Placental pericyte (primary cell): ENCODE results near the gene KRI1. TPM values are rescaled to one million over a fixed set of nuclear protein-coding genes. Genes with fewer than 3 reads are reported as not detected.

ENCODE experiments used
- small RNA-seq: library from RNA; depleted of rRNA; stranded (forward); fragments of <200 nt; gene quantifications from one replicate; pipeline ENCODE3, GENCODE V24; 2012; ENCODE audit warnings: low replicate concordance
- total RNA-seq: library from RNA; depleted of rRNA; stranded (reverse); fragments of >200 nt; gene quantifications from 2 replicates; pipeline ENCODE4 v1.2.3, GENCODE V29; 2012

Gene KRI1
- 6.8 and 10.3 TPM in 2 replicates for total RNA-seq

GRCh38 chr19:10565567-10566407 lies at the start of gene KRI1:
Gene KRI1 (minus strand): TSS chr19:10566010. CDS start chr19:10565999, 11 bp downstream.

DNA sequence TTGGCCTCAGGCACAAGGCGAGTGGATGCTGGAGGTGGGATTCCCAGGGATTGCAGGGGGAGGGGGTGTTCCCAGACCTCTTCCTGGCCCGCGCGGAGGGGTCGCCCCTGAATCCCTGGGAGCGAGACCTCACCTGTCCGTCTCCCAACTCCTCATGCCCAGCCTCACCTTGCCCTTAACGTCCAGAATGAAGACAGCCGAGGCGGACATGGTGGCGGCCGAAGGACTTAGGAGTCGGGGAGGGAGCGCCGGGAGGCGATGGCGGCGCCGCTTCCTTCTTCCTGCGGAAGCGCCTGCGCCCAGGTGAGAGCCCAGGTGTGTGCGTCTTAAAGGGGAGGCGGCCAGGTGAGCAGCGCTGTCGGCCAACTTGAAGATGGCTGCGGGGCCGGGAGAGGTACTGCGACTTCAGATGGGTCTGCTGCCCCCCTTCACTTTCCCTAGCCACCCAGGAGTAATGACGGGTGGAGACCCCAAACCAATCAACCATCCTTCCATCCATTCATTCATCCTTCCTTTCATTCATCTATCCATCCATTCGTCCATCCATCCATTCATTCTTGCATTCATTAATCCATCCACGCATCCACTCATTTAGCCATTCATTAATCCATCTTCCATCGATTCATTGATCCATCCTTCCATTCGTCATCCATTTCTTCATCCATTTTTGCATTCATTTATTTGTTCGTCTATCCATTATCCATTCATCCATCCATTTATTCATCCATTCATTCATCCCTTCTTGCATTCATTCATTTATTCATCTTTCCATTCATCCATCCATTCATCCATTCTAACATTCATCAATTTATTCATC lies 21.4 kb upstream of the KRI1 start, which contains the start of gene AP1M2:
Gene AP1M2, minus strand, starts transcription at position 291 of the 817 bp plus-strand sequence. Its CDS starts 81 bp downstream, at position 210.

DNA sequence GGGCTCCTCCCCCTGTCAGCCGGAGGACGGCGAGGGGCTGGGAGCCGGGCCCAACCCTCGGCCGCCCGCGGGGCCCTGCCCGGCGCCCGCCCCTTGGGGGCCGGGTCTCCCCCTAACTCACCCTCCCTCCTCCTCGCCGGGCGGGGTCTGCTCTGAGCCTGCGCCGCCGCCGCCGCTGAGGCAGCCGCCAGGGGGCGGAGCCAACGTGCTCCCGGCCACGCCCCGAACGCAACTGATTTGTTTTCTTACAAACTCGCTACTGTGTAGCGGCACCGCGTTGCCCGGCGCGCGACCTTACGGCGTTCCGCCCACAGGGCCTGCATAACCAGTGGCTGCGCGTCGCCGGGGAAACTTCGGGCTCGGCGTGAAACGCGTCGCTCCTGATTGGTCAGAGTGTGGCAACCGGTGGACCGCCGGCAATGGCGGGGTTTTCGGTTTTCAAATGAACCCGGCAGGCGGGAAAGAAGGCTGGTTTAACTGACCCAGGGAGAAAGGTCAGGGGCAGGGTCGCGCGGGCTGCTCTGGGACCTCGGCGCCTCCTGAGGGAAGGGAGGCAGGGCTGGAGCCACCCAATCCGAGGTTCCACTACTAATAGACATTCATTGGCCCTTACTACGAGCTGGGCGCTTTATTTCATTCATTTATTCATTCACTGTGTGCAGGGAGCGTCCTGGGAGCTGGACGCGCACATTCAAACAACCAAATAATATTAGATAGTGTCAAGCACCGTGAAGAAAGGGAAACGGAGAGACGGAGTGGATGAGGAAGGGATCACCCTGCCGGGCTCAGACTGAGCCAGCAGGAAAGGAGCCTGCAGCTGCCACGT lies 3.2 kb upstream of the KRI1 start, which contains the start of gene CDKN2D:
Gene CDKN2D, minus strand, starts transcription at position 154 of the 826 bp plus-strand sequence. CDS start 326 bp downstream, outside the sequence.

DNA sequence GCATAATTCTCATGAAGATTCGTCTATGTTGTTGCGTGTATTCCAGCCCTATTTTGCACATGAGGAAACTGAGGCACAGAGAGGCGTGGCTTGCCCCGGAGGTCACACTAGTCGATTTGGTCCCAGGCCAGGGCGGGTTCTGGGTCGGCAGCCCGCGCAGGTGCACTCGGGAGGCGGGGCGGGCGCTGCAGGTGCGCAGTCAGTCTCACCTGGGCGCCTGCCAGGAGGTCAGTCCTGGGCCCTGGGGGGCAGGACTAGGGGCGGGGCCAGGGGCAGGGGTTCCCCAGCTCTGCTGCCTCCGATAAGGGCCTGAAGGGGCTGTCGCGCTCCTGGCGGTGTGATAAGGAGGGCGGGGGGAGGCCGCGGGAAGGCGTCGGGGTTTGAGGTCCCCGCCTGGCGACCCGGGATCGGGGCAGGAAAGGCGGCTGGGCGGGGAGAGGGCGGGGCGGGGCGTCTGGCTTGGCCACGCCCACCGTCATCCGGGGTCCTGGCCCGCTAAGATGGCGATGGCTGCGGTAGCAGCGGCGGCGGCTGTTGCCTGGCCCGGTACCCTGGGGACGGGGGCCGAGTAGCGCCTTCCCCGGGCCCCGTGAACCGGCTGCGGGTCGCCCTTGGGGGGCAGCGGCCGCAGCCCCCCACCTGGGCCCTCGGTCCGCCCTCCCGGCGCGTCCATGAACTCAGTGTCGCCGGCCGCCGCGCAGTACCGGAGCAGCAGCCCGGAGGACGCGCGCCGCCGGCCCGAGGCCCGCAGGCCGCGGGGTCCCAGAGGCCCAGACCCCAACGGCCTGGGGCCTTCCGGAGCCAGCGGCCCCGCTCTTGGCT lies 22.2 kb downstream of the KRI1 start, which contains the start of gene ATG4D:
Gene ATG4D, plus strand, starts transcription at position 485 of the 822 bp plus-strand sequence. Its CDS starts 187 bp downstream, at position 672.

DNA sequence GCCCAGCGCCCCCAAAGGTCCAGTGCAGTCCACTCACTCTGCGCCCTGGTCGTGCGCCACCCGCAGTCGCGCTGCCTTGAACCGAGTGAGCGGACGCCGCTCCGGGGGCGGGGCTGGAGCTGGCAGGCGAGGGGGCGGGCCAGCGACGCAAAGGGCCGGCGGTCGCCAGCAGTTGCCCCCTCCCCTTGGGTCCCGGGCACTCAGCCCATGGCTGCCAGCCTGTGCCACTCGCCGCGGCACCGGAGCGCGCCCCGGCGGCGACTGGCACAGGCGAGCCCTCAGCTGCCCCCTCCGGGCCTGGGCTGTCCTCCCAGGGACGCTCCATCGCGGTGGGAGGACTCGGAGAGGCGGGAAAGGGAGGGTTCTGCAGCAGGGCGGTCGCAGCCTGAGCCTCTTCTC lies 48.5 kb downstream of the KRI1 start, which contains the start of gene S1PR5:
Gene S1PR5, minus strand, starts transcription at position 87 of the 399 bp plus-strand sequence. CDS start 2,436 bp downstream, outside the sequence.

Small RNA genes within 50 kb of the gene (small RNA-seq; reads per million reads assigned to genes)
- gene MIR1238 (not detected), gene RNU7-140P (not detected)

Other genes starting within 250 kb of the KRI1 start
- gene FDX2, start 250.0 kb downstream of the KRI1 start, total RNA-seq = 19.5 and 36.1 TPM in 2 replicates
- gene RAVER1, start 232.5 kb downstream of the KRI1 start, total RNA-seq = 11.2 and 25.3 TPM in 2 replicates
- gene ICAM3, start 226.4 kb downstream of the KRI1 start, total RNA-seq = 2.8 and 11.3 TPM in 2 replicates
- gene TYK2, start 185.4 kb downstream of the KRI1 start, total RNA-seq = 56.2 and 108 TPM in 2 replicates
- gene CDC37, start 162.5 kb downstream of the KRI1 start, total RNA-seq = 208 and 224 TPM in 2 replicates
- gene PDE4A, start 145.5 kb downstream of the KRI1 start, total RNA-seq = 5.5 and 8.0 TPM in 2 replicates
- gene KEAP1, start 62.7 kb downstream of the KRI1 start, total RNA-seq = 60.6 and 79.3 TPM in 2 replicates
- gene S1PR5, start 48.6 kb downstream of the KRI1 start, total RNA-seq = 2.0 and 10.5 TPM in 2 replicates
- 29.8 and 31.7 TPM in 2 replicates for gene ATG4D, start 22.1 kb downstream of the KRI1 start, total RNA-seq
- gene CDKN2D, start 3.0 kb upstream of the KRI1 start, total RNA-seq = 3.1 and 12.6 TPM in 2 replicates
- 0.22 and 1.0 TPM in 2 replicates for gene AP1M2, start 21.3 kb upstream of the KRI1 start, total RNA-seq
- 54.3 and 97.6 TPM in 2 replicates for gene SLC44A2, start 59.5 kb upstream of the KRI1 start, total RNA-seq
- gene ILF3, start 88.3 kb upstream of the KRI1 start, total RNA-seq = 95.6 and 192 TPM in 2 replicates
- 26.9 and 30.1 TPM in 2 replicates for gene QTRT1, start 135.4 kb upstream of the KRI1 start, total RNA-seq
- 137 and 157 TPM in 2 replicates for gene DNM2, start 152.1 kb upstream of the KRI1 start, total RNA-seq